ENCODE results near the gene MAML3.
"Not testable (repeated sequence)": the region's sequence is repeated elsewhere in the genome, so short reads cannot be mapped to it uniquely, and the experiment has no call there.

The MAML3 gene

GRCh38 chr4:139725236-139725635, 428.7 kb downstream of the MAML3 start:
- DNase-seq (ENCODE audit: low read depth), result no peak

GRCh38 chr4:139721789-139722188, 432.2 kb downstream of the MAML3 start:
- no peak for DNase-seq (ENCODE audit: low read depth)

- DNase-seq (ENCODE audit: low read depth), result no peak
Measured at GRCh38 chr4:139720806-139721205, 433.2 kb downstream of the MAML3 start.

- no peak for DNase-seq (ENCODE audit: low read depth)
Measured at GRCh38 chr4:139719381-139720101, 434.4 kb downstream of the MAML3 start.

GRCh38 chr4:139718833-139719232, 435.2 kb downstream of the MAML3 start:
- DNase-seq (ENCODE audit: low read depth), result no peak

- DNase-seq (ENCODE audit: low read depth), result no peak
Measured at GRCh38 chr4:139718358-139718757, 435.6 kb downstream of the MAML3 start.

GRCh38 chr4:139715746-139716391, 438.1 kb downstream of the MAML3 start:
- no peak for DNase-seq (ENCODE audit: low read depth)

- no peak for DNase-seq (ENCODE audit: low read depth)
Measured at GRCh38 chr4:139712882-139713281, 441.1 kb downstream of the MAML3 start.

GRCh38 chr4:139711461-139711860, 442.5 kb downstream of the MAML3 start:
- DNase-seq (ENCODE audit: low read depth), result peak; percentile 58

- peak; percentile 46 for DNase-seq (ENCODE audit: low read depth)
Measured at GRCh38 chr4:139710073-139710472, 443.9 kb downstream of the MAML3 start.

GRCh38 chr4:139709660-139710059, 444.3 kb downstream of the MAML3 start:
- no peak for DNase-seq (ENCODE audit: low read depth)

GRCh38 chr4:139704915-139705485, 449.0 kb downstream of the MAML3 start:
- peak; percentile 21 for DNase-seq (ENCODE audit: low read depth)

- no peak for DNase-seq (ENCODE audit: low read depth)
Measured at GRCh38 chr4:139700568-139700967, 453.4 kb downstream of the MAML3 start.

GRCh38 chr4:139698167-139698925, 455.6 kb downstream of the MAML3 start:
- not testable (repeated sequence) for DNase-seq (ENCODE audit: low read depth)

GRCh38 chr4:139696491-139696890, 457.5 kb downstream of the MAML3 start:
- DNase-seq (ENCODE audit: low read depth), result no peak

- no peak for DNase-seq (ENCODE audit: low read depth)
Measured at GRCh38 chr4:139694522-139695107, 459.4 kb downstream of the MAML3 start.

- DNase-seq (ENCODE audit: low read depth), result no peak
Measured at GRCh38 chr4:139692309-139693012, 461.5 kb downstream of the MAML3 start.

- no peak for DNase-seq (ENCODE audit: low read depth)
Measured at GRCh38 chr4:139690419-139690818, 463.6 kb downstream of the MAML3 start.

GRCh38 chr4:139689093-139689722, 464.8 kb downstream of the MAML3 start:
- DNase-seq (ENCODE audit: low read depth), result no peak

- no peak for DNase-seq (ENCODE audit: low read depth)
Measured at GRCh38 chr4:139686988-139687387, 467.0 kb downstream of the MAML3 start.

- no peak for DNase-seq (ENCODE audit: low read depth)
Measured at GRCh38 chr4:139686130-139686529, 467.9 kb downstream of the MAML3 start.

All from EH (cell line).